Muscle of leg (tissue), 11 donors: ENCODE measurements around the gene NR3C2. TPM values are rescaled to one million over a fixed set of nuclear protein-coding genes. Genes with fewer than 3 reads are reported as not detected.

Experiments used
- DNase-seq: peaks from one replicate; pipeline ENCODE4 v3.0.0; 2013
- H3K27ac ChIP-seq: one replicate; pipeline ENCODE4 v1.5.1; 2013; ENCODE audit warnings: mild to moderate bottlenecking, low read length, control low read depth
- H3K27me3 ChIP-seq: one replicate; pipeline ENCODE4 v1.6.1; 2013; ENCODE audit warnings: low read length; ENCODE audit not compliant: control insufficient read depth, insufficient read depth
- H3K36me3 ChIP-seq: one replicate; pipeline ENCODE4 v1.6.1; 2013; ENCODE audit warnings: low read length; ENCODE audit not compliant: control insufficient read depth, insufficient read depth
- H3K4me1 ChIP-seq: one replicate; pipeline ENCODE4 v1.6.1; 2013; ENCODE audit warnings: low read length; ENCODE audit not compliant: control insufficient read depth, insufficient read depth
- H3K4me3 ChIP-seq: one replicate; pipeline ENCODE4 v1.5.1; 2013; ENCODE audit warnings: low read length, control low read depth
- H3K9me3 ChIP-seq: replicated peaks from 2 replicates; pipeline ENCODE4 v1.6.1; 2013; ENCODE audit warnings: low read depth, low read length; ENCODE audit not compliant: control insufficient read depth
- WGBS: methylation state at CpG from one replicate; pipeline ENCODE4 v1.1.5; 2013; ENCODE audit warnings: missing lambda C conversion rate; ENCODE audit not compliant: insufficient coverage; 5-methylcytosine and 5-hydroxymethylcytosine counted together
- polyA plus RNA-seq, 8 donors: library from polyadenylated mRNA; unstranded; fragments of 120-200 nt; gene quantifications; one replicate each; pipeline versions ENCODE4 v1.2.1 to v1.2.3, GENCODE V29; 2013; ENCODE audit warnings: inconsistent platforms in 1 of 8, low replicate concordance in 1 of 8; ENCODE audit not compliant: insufficient read length in 8 of 8, insufficient read depth in 1 of 8
- total RNA-seq: library from RNA; stranded (reverse); fragments of 120-200 nt; gene quantifications from one replicate; pipeline ENCODE4 v1.2.4, GENCODE V29; 2013

NR3C2 gene
- total and polyA plus RNA-seq, 9 donors: 9.2 to 14.7 (median 12.2) TPM

DNA sequence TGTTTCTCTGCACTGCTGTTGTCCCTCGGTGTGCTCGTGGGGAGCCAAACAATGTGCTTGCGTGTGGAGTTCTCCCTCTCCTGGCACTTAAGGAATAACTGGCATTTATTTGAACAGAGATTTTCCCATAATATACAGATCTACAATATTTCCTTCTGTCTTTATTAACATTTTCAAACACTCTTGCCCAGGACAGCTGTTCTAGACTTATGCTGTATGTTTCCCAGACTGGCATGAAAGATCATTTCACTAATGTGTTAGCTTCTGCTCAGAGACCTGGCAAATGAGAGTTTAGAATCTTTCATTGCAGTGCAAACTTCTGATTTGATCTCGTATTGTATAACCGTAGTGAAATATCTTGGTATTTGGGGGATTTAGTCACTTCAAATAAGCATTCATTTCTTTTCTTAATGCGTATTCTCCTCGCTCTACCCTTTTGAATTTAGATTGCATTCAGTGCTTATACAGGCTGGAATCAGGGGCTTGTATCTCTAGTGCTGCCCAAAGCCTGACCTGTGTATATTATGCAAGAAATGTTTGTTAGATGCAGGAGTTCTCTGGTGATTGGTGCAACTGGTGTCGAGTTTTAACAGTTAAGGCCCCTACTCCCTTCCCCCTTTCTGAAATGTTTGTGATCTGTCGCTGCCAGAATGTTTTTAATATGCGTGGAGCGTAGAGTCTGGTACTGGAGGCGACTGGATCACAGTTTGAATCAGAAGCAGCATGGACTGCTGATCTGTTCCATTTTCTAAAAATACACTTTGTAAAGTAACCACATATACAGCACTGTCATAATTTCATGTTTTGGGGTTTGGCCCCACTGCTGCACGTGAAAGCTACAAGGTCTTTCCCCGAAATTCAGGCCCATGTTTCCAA, 384.0 kb downstream of the NR3C2 start:
- Histone ChIP-seq H3K27ac (peak overlapping the region; percentile 6), H3K4me1 (peaks cover 32% of the 10 kb centered on the region), H3K4me3 (no peak overlapping the region), H3K9me3 (no peaks in the 10 kb centered on the region), H3K27me3 (no peaks in the 10 kb centered on the region), H3K36me3 (no peaks in the 10 kb centered on the region)
- DNase-seq: no peak
- WGBS: 95% methylated on average over 4 of the region's 14 CpGs

DNA sequence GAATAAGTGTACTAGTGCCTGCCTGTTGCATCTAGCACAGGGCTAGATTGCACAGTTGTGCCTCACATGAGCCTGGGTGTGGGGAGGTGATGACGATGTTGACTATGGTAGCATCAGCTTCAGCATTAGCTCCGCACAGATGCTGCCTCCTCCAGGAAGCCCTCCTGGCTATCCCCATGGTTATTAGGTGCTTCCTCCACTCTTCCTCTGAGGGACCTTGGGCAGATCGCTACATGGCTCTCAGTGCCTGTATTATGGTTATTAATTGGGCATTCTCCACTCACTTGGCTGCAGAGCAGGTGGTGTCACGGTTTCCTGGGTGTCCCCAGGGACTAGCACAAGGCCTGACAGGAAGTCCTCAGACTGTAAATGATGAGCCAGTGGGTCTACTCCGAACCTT, 384.7 kb downstream of the NR3C2 start:
- WGBS: 79% methylated on average over 2 of the region's 5 CpGs
- no peaks in the 10 kb centered on the region for H3K9me3 ChIP-seq
- H3K4me1 ChIP-seq: peaks cover 38% of the 10 kb centered on the region
- no peak overlapping the region for H3K4me3 ChIP-seq
- no peak for DNase-seq
- no peaks in the 10 kb centered on the region for H3K27me3 ChIP-seq
- no peaks in the 10 kb centered on the region for H3K36me3 ChIP-seq
- H3K27ac ChIP-seq: no peak overlapping the region

DNA sequence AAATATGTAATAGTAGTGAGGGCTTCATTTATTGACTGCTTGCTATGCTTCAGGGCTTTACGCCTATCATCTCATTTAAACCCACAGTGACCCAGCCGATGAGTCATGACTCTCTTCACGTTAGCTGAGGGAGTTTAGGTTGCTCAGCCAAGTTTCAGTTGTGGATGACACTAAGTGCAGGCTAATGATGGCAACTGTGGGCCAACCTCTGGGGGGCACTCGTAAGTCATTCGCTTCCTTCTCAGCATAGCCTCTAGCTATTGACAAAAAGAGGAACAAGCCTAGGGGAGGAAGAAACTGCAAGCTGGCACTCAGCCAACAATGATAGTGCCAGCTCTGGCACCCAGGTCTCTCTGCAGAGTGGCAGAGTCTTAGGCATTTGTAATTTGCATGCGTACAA, 385.3 kb downstream of the NR3C2 start:
- Histone ChIP-seq H3K27me3 (no peaks in the 10 kb centered on the region), H3K36me3 (no peaks in the 10 kb centered on the region), H3K4me1 (peaks cover 38% of the 10 kb centered on the region), H3K27ac (no peak overlapping the region), H3K4me3 (no peak overlapping the region), H3K9me3 (no peaks in the 10 kb centered on the region)
- WGBS: 14% methylated on average over 1 of the region's 6 CpGs
- peak; percentile 62 for DNase-seq

DNA sequence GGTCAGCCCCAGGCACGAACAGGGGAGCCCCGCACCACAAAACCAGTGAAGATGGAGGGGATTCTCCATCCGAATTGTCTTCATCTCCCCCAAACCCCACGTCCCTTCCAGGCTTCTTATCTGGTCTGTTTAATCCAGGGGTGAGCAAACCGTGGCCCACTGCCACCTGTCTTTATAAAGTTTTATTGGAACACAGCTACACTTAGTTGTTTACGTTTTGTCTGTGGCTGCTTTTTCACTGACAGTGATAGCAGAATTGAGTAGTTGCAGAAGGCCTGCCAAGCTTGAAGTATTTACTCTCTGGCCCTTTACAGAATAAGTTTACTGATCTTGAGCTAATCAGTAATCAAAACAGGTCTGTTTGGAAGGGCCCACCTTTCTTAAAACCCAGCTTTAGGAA, 386.4 kb downstream of the NR3C2 start:
- H3K27me3 ChIP-seq: no peaks in the 10 kb centered on the region
- no peak overlapping the region for H3K4me3 ChIP-seq
- H3K4me1 ChIP-seq: peaks cover 38% of the 10 kb centered on the region
- no peak overlapping the region for H3K27ac ChIP-seq
- H3K9me3 ChIP-seq: no peaks in the 10 kb centered on the region
- WGBS: 87% methylated on average over 4 of the region's 6 CpGs
- no peak for DNase-seq
- H3K36me3 ChIP-seq: no peaks in the 10 kb centered on the region

DNA sequence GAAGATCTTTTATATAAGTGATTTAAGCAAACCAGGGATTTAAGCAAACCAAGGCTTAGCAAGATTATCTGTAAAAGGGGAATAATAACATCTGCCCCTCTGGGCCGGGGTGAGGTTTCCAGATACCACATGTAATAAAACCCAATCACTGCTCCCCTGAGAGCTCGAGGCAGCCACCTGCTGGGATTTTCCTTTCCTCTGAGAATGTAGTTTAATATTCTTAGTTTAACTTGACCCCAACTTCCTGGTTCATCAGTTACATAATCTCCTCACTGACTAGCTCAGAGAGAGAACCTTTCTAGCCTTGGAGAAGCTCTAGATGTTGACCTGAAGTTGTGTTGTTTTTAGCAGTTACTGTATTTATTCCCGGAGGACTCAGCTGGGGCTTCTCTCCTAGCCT, 387.9 kb downstream of the NR3C2 start:
- no CpG with 5 or more reads among the region's 3 CpGs for WGBS
- no peaks in the 10 kb centered on the region for H3K9me3 ChIP-seq
- peak; percentile 29 for DNase-seq
- peaks cover 32% of the 10 kb centered on the region for H3K4me1 ChIP-seq
- no peak overlapping the region for H3K4me3 ChIP-seq
- no peaks in the 10 kb centered on the region for H3K36me3 ChIP-seq
- H3K27ac ChIP-seq: peak overlapping the region; percentile 49
- H3K27me3 ChIP-seq: no peaks in the 10 kb centered on the region

DNA sequence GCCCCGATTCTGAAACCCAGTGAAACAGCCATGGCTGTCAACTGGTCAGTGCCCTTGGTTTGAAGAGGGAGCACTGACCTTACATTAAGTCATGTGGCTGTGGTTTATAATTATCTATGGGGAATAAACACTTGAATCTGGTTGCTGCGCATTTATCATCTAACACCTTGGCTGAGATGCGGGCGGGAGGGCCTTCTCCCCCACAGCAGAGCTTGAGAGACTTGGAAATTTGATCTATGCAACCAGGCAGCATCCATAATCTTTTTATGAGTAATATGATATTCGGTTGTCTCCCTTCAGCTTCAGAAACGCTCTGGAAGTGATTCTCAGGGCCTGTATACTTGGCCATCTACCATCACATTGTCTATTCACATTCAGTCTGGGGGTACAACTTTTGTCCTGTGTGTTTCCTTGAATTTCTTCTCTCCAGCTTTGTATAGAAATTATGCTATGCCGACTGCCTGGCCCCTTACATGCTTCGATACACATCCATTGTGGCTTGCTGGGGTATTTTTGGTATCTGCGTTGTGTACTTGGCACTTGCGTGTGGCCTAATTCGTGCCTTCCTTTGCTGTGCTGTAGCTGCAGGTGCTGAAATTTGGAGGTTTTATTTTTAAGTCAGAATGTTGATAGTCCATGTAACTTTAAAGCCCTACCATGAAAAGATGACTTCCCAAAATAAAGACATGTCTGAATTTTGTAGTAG, 388.8 kb downstream of the NR3C2 start:
- H3K36me3 ChIP-seq: no peaks in the 10 kb centered on the region
- peak overlapping the region; percentile 57 for H3K27ac ChIP-seq
- peaks cover 26% of the 10 kb centered on the region for H3K4me1 ChIP-seq
- peak; percentile 36 for DNase-seq
- 73% methylated on average over 2 of the region's 11 CpGs for WGBS
- no peaks in the 10 kb centered on the region for H3K9me3 ChIP-seq
- H3K4me3 ChIP-seq: no peak overlapping the region
- no peaks in the 10 kb centered on the region for H3K27me3 ChIP-seq

DNA sequence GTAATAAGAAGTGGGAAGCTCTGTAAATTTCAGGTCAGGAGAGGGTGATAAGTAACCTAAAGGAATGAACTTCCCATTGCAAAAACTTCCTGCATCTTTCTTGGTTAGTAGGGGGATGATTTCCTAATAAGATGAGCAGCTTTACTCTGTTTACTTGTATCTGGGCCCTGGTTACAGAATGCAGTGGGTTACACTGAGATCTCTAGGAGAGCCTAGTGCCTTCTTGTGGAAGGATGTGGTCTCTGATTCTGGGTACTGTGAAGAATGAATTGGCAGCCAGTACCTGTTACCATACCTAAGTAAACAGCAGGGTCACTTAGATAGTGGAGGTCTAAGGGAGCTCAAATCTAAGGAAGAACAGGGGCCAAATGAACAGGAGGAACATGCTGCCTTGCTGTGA, 389.8 kb downstream of the NR3C2 start:
- H3K4me3 ChIP-seq: no peak overlapping the region
- no peak overlapping the region for H3K27ac ChIP-seq
- H3K27me3 ChIP-seq: no peaks in the 10 kb centered on the region
- peaks cover under 1% of the 10 kb centered on the region for H3K36me3 ChIP-seq
- no peaks in the 10 kb centered on the region for H3K9me3 ChIP-seq
- no peak for DNase-seq
- peaks cover 20% of the 10 kb centered on the region for H3K4me1 ChIP-seq

DNA sequence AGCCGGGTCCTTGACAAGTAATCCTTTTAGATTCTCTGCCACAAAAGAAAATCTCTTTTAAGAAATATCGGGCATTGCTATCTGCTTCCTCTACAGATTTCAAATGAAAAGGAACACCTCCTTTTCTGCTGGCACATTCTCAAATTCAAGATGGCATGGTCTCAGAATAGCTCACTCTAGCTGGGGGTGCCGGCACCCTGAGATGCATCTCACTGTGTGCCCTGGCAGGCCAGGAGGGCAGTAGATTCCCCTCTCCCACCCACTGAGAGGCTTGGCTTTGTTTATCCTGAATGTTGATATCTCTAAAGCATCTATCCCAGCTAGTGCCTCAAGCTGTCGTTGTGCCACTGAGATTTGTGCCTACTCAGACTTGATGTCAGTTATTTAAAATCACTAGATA, 390.8 kb downstream of the NR3C2 start:
- Histone ChIP-seq H3K27me3 (no peaks in the 10 kb centered on the region), H3K4me3 (no peak overlapping the region), H3K36me3 (peaks cover 7% of the 10 kb centered on the region), H3K27ac (no peak overlapping the region), H3K9me3 (no peaks in the 10 kb centered on the region), H3K4me1 (peaks cover 19% of the 10 kb centered on the region)
- no peak for DNase-seq
- 93% methylated on average over 2 of the region's 4 CpGs for WGBS

DNA sequence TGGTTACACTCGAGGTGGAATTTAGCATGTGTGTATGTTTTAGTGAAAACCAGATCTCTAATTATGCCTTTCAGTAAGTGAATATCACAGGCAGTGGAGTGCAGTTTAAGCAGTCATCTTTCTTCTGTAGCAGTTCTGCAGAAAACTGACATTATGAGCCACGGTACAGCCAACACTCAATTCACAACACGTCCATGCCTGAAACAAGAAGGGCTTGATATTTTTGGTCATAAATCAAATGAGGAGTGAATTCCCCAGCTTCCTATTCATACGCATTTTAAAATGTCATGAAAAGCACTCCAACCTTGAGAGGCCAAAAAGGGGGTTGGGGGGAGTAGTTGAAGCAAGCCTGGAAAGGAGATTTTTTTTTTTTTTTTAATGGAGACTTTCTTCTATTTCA, 393.6 kb downstream of the NR3C2 start:
- DNase-seq: peak; percentile 69
- no peaks in the 10 kb centered on the region for H3K9me3 ChIP-seq
- WGBS: no CpG with 5 or more reads among the region's 4 CpGs
- H3K27ac ChIP-seq: no peak overlapping the region
- H3K27me3 ChIP-seq: no peaks in the 10 kb centered on the region
- peaks cover 7% of the 10 kb centered on the region for H3K36me3 ChIP-seq
- H3K4me3 ChIP-seq: no peak overlapping the region
- peaks cover 16% of the 10 kb centered on the region for H3K4me1 ChIP-seq

DNA sequence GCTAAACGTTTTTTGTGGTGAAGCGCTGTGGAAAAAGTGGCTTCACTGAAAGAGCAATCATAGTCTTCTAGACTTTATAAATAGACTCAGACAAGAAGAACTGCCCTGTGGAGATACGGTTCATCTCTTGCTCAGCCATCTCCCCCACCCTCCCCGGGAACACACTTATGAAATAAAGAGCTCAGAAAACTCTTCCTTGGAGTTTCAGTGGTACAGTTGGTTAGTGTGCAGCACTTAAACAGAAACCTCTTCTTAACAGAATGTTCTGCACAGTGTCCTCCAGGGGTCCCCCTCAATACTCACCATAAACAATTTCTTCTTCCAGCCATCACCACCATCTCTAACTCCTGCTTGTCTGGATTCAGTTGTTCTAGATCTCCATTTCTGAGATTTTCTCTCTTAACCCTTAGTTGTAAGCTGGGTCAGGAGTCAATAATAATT, 397.3 kb downstream of the NR3C2 start:
- peaks cover 7% of the 10 kb centered on the region for H3K4me1 ChIP-seq
- WGBS: 83% methylated on average over 2 of the region's 4 CpGs
- H3K4me3 ChIP-seq: no peak overlapping the region
- peak overlapping the region; percentile 47 for H3K27ac ChIP-seq
- H3K36me3 ChIP-seq: peaks cover 7% of the 10 kb centered on the region
- H3K9me3 ChIP-seq: no peaks in the 10 kb centered on the region
- no peaks in the 10 kb centered on the region for H3K27me3 ChIP-seq
- no peak for DNase-seq
